ENCODE measurements around the gene RNF224.

Gene RNF224

DNA sequence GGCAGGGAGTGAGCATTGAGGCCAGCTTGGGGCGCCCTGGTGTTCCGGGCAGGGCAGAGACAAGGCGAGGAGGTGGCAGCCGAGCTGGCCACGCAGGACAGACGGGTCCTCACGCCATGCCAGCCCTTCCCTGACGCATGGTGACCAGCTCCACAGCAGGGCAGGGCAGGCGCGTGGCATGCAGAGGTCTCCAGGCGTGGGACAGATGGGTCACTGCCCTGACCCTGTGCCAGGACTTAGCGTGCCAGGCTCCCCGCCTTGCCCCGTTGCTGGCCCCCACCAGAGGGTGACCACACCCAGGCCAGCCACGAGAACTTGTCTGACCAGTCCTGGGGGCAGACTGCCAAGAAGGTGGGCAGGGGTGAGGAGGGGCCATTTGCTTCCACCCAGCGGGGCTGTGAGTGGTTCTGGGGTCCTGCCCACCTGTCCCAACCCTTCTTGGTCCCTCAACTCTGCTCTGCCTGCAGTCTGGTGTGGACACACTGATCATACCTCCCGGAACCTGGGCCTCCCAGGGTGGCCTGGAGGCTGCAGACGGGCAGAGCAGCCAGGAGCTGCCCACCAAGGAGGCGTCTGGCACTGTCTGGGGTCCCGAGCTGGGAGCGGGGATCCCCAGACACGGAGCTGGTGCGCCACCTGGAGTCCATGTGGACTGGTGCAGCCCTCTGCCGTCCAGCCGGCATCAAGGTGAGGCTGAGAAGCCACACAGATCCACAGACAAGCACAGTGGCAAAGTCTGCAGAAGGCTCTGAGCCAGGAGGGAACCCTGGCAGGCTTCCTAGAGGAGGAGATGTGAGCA, at the start of gene RNF224:
Gene RNF224, plus strand, starts transcription at position 449 of the 799 bp plus-strand sequence. CDS start 834 bp downstream, outside the sequence.
- peak; percentile 61 to 76 for DNase-seq (ENCODE audit: extremely low read depth in 1 of 2, low read depth in 1 of 2)

DNA sequence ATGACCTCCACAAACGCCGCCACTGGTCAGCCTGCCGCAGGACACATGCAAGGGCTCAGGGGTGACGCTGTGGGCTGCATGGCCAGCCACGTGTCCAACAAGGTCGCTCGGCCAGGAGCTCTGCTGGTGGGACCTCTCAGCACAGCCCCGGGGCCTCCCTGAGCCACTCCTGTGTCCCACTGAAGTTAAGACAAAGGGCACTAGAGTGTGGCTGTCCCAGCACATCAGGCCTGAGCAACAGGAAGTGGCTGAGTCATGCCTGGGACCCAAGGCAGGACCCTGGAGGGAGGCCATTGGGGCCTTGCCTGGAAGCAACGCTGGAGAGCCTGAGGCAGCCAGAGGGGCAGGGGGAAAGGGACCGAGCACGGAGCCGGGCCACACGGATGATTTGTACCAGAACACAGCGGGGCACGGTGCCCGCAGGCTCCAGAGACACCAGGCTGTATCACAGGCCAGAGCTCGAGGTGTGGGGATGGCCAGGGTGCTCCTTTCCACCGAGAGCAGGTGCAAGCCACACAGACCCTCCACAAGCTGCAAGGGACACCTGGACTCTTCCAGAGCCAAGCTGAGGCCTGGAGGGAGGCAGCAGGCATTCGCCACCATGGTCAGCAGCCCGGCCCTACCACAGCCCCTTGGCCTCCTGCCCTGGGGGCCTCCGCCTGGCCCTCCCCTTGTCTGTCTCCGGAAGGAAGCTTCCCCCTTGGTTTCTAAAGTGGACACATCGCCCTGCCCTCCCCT, 48.9 kb upstream of the RNF224 start:
- DNase-seq (ENCODE audit: extremely low read depth in 1 of 2, low read depth in 1 of 2), result no peak

DNA sequence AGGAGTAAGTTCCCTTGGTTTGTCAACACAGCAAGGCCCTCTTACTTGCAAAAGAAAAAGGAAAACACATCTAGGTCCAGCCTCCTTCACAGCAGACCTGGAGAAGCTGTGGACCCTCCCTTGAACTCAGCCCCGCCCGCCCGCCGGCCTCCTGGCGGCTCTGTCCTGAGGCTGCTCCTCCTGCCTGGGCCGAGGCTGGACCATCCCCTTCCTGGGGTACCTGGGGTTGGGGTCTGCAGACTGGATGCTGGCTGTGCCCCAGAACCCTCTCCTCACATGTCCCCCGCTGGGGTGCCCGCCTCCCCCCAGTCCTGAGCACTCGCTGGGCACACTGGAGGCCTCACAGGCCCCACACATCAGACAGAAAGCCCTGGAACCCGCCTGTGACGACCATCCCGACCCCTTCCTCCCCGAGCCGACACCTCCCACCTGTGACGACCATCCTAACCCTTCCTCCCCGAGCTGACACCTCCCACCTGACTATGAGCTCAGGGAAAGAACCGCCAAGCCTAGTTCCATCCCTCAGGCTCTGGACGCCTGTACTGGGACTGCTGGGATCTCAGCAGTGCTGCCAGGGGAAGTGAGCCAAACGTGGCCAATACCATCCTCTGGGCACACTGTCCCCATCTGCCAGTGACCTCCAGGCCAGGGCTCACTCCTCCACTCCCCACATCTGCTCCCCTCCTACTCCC, 48.2 kb upstream of the RNF224 start:
- DNase-seq (ENCODE audit: extremely low read depth in 1 of 2, low read depth in 1 of 2), result no peak

DNA sequence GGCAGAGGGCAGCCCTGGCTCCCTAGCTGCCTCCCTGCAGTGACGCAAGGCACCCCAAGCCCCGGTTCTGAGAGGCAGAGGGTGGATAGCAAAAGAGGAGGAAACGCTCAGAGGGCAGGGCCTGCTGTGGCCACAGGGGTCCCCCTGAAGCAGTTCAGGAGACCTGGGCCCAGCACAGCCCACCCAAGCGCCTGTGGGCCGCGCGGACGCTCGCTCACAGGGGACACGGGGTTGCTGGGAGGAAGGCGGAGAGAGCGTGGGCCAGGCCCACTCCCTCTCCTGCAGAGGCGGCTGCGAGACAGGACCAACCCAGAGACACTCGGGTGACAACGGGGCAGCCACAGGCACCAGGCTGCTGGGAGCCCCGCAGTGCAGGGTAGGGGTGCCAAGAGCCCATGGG, 47.5 kb upstream of the RNF224 start:
- no peak for DNase-seq (ENCODE audit: extremely low read depth in 1 of 2, low read depth in 1 of 2)

DNA sequence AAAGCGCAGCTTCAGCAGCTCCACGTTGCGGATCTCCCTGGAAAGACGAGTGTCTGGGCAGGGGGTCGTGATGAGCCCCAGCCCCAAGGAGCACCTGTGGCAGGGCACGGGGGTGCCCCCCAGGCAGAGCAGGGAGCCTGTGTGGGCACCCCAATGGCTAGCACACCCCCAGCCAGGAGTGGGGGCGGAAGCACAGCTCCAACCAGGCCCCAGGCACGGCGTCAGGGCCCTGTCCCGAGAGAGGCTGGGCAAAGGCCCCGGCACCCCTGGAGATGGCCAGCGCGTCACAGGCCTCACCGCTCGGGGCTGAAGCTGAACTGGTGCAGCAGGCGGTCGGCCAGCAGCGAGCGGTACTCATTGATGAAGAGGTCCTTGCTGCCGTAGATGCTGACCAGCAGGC, 46.8 kb upstream of the RNF224 start:
- DNase-seq (ENCODE audit: extremely low read depth in 1 of 2, low read depth in 1 of 2), result no peak

DNA sequence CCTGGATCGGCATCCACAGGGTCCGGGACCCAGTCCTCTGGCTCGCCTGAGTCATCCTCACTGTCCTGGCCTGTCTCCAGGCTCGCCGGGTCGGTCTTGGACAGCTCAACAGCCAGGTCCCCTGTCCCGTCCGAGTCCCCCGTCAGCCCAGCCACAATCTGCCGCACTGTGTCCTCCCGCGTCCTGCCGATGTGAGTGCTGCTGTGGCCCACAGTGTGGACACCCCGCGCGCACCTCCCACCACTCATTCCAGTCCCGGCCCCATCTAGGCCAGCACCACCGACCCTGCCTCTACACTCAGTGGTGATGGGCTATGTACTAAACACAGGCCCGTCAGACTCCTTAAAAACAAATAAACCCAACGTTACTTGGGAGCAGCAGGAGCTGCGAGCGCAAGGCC, 45.6 kb upstream of the RNF224 start:
- DNase-seq (ENCODE audit: extremely low read depth in 1 of 2, low read depth in 1 of 2), result no peak

DNA sequence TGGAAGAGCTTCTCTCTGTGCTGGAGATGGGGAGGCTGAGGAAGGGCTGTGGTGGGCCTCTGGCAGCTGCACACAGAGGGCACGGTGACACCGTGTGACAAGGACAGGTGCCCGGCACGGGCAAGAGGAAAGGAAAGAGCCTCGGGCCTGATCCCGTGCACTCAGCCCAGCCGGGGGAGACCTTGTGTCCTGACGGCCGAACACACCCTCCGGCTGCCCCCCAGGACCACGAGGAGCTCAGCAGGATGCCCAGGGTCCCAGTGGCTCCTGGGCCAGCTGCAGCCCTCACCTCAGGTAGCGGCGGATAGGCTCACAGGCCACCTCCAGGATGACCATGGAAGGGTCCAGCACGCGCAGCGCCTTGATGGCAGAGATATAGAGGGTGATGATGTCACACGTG, 44.5 kb upstream of the RNF224 start:
- no peak for DNase-seq (ENCODE audit: extremely low read depth in 1 of 2, low read depth in 1 of 2)

DNA sequence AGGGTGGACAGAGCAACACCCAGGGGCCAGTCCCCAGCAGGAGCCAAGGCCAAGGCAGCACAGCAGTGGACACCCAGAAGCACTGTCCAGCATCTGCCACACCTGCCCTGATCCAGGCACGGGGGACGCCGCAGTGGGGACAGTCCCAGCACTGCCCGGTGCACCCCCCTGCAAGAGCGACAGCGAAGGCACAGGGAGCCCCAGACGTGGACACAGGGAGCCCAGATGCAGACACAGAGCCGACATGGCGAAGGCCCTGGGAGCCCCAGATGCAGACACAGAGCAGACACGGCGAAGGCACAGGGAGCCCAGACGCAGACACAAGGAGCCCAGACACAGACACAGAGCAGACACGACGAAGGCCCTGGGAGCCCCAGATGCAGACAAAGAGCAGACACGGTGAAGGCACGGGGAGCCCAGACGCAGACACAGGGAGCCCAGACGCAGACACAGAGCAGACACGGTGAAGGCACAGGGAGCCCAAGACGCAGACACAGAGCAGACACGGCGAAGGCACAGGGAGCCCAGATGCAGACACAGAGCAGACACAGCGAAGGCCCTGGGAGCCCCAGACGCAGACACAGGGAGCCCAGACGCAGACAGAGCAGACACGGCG, 43.2 kb upstream of the RNF224 start:
- no peak for DNase-seq (ENCODE audit: extremely low read depth in 1 of 2, low read depth in 1 of 2)

DNA sequence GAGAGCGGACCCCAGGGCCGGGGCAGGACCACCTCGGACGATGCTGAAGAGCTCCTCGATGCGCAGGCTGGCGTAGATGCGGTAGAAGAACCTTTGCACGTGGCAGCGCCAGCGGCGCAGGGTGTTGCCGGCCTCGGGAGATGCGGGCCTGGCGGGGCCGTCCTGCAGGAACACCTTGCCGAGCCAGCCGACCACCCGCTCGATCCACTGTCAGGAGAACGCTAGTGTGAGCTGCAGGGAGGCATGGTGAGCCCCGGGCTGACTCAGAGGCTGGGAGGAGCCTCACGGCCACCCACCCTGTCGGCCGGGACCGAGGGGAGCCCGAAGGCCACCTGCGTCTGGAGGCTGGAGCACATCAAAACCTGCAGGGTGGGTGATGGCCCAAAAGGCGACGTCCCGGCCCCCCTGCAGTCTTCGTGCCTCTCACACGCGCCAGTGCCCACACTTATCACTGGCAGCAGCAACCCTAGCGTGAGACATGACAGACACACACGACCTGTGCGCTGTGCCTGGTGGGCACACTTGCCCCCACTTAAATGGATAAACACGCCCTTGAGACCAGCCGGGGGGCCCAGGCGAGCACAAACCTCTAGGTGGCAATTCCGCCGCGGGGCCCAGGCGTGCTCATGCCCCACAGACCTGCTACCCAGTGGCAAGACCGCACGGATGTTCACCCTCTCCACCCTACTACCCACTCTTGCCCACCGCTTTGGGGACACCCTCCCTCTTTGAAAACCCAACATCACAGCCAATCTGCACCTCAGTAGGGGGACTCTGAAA, 42.2 kb upstream of the RNF224 start:
- DNase-seq (ENCODE audit: extremely low read depth in 1 of 2, low read depth in 1 of 2), result no peak

DNA sequence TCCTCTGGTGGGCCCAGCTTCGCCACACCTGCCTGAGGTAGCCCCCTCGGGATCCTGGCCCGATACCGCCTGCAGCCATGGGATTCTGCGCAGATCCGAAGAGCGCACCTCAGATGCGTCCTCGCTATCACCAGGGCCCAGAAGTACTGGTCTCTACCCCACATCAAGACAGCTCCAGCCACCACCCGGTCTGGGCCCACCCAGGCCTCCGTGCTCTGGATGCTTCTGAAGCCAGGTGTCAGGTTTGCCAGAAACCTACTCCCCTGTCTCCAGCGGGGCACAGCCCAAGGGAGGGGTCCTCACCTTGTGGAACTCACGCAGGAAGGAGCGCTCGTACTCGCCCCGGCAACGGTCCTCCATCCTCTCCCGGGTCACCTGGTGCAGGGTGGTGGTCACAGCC, 41.4 kb upstream of the RNF224 start:
- DNase-seq (ENCODE audit: extremely low read depth in 1 of 2, low read depth in 1 of 2), result no peak

DNA sequence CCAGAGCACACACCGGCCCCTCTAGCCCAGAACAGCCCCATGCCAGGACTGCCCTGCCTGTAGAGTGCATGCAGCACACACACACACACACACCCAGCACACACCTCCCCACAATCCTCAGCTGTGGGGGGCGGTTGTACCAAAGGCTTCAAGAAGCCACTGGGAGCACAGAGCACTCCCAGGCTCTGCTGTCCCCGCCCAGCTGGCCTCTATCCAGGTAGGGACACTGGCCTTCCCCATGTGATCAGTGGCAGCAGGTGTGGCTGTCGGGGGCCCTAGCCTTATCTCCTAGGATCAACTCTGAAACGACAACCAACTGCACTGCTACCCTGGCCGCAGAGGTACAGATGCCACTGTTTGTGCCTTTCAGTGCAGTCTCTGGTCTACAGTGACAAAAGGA, 40.9 kb upstream of the RNF224 start:
- DNase-seq (ENCODE audit: extremely low read depth in 1 of 2, low read depth in 1 of 2), result no peak

DNA sequence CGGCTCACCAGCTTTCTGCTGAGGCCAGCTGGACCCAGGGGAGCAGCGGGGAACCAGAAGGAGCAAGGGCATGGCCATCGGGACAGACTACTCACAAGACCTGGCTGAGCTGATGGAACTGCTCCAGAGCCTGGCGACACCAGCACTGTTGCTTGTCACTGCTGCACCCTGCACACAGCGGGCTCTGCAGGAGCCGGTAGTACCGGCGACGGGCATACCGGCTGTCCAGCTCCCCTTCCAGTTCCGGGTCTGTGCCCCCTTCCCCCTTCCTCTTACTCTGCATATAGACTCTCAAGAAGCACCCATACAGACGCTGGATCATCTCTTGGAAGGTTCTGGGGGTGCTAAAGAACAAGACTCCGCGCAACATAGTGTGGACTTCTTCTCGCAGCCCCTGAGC, 39.9 kb upstream of the RNF224 start:
- no peak for DNase-seq (ENCODE audit: extremely low read depth in 1 of 2, low read depth in 1 of 2)

DNA sequence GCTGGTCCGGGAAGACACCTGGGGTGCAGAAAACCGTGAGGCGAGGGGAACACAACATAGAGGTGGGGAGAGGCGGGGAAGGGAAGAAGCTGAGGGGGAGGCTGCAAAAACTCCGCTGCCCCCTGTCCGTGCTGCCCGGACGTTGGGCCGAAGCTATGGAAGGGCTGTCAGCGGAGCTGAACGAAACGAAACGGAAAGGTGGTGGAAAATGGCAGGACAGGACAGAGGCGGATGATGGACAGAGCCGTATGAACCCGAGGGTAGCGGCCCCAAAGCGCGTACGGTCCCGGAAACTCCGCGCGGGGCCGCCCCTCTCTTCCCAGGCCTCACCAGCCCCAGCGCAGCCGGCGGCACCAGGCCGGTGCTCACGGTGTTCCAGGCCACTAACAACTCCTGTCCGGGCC, 39.2 kb upstream of the RNF224 start:
- no peak for DNase-seq (ENCODE audit: extremely low read depth in 1 of 2, low read depth in 1 of 2)

DNA sequence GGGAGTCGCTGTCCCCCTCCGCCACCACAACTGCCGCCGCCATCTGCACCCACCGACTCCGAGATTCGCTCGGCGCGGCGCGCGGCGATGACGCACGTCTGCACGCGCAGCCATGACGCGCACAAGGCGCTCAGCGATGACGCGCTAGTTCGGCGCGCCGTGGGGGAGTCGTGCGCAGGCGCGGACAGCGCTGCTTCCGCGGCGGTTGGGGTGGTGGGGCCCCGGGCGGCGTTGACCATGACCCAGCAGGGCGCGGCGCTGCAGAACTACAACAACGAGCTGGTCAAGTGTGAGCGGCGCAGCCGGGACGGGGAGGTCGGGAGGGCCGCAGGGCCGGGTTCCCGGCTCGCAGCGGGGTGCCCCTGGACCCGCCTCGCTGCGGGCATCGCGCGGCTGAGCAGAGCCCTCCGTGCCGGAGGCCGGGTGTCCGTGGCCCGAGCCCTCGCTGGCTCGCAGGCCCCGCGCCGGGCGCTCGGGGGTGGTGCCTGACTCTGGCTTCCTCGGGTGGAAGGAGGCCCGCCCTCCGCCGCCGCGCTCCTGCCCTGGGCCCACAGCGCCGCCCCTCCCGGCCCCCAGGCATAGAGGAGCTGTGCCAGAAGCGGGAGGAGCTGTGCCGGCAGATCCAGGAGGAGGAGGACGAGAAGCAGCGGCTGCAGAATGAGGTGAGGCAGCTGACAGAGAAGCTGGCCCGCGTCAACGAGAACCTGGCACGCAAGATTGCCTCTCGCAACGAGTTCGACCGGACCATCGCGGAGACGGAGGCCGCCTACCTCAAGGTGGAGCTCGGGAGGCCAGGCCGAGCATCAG, 38.6 kb upstream of the RNF224 start, which contains the start of the genes ANAPC2 and SSNA1:
Gene ANAPC2, minus strand, starts transcription at position 71 of the 807 bp plus-strand sequence. Its CDS starts 28 bp downstream, at position 43.
Gene SSNA1, plus strand, starts transcription at position 187 of the 807 bp plus-strand sequence. Its CDS starts 51 bp downstream, at position 238.
- DNase-seq (ENCODE audit: extremely low read depth in 1 of 2, low read depth in 1 of 2), result peak; percentile 82 to 94

DNA sequence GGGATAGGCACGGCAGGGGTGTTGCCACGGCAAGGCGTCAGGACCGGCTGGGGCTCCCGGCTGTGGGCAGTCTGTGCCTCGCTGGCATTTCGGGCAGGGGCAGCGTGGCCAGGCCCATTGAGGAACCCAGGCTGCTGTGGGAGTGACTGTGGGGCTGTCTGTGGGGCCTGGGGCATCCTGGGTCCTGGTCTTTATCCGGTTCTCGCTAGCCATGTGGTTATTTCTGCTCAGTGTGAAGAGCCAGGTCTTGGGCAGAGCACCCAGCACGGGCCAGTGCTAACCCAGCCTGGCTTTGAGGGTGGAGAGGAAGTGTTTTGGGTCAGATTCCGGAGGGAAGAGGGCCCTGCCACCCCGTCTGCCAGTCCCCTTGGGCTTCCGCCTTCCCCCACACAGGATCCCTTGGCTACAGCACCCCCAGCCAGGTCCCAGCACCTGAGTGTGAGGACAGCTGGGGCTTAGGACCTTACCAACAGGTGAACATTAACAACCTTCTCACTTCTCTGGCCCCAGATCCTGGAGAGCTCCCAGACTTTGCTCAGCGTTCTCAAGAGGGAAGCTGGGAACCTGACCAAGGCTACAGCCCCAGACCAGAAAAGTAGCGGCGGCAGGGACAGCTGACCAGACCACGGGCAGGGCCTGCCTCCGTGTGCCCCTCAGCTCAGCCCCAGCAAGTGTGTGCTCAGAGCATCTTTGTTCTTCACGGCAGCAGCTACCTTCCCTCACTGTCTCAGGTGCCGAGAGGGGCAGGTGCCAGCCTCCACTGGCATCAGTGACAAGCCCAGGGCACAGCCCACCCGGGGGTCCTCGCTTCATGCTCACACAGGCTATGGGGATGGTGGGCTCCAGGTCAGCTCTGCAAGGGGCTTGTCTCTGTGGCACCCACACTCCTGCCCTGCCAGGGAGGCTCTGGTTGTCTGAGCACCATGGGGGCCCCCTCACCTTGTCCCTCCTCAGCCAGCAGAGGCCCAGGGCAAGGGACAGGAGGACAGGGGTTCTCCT, 37.7 kb upstream of the RNF224 start:
- DNase-seq (ENCODE audit: extremely low read depth in 1 of 2, low read depth in 1 of 2), result no peak

DNA sequence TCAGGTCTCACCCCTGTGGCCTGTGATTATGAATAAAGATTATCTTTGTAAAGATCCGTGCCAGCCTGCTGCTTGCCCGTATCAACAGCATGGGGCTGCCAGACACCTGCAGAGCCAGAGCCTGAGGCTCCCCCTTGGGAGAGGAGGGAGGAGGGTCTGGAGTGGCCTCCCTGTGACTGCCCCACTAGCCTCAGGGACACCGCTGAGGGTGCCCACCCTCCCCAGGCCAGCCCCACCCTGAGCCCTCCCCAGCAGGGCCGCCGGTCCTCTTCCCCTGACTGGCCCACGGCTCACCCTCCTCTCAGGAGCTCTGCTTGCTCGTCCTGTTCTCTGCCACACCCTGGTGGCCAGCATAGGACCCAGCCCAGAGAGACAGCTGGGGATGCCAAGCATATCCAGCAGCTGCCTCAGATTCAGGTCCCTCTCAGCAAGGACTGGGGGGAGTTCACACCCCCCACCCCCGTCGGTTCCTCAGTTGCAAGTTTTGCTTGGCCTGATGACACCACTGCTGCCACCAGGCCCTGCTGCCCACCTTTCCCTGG, 36.9 kb upstream of the RNF224 start:
- DNase-seq (ENCODE audit: extremely low read depth in 1 of 2, low read depth in 1 of 2), result no peak

DNA sequence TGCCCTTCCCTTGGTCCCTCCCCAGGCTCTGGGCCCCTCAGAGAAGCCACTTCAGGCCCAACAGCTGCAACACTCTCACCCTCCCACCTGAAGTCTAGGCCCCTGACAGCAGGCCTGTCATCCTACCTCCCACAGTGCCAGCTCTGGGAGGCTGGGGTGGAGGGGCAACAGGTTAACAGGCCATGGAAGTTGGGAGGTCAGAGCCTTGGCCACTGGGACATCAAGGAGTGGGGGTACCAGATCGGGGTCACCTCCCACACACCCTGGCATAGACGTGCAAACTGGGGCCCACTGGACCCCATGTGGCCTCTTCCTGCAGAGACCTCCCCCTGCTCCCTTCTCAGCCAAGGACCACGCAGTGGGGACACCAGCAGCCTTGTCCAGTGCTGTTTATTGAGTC, 36.1 kb upstream of the RNF224 start:
- DNase-seq (ENCODE audit: extremely low read depth in 1 of 2, low read depth in 1 of 2), result no peak
